HG03045 (cell line): ENCODE data around the gene SPAG17.

ENCODE experiments used
- ATAC-seq: cut with Tn5 transposase; IDR thresholded peaks from one replicate; pipeline ENCODE4 v1.9.1; 2021; ENCODE audit warnings: mild to moderate bottlenecking, moderate library complexity; ENCODE audit not compliant: unreplicated experiment

Gene SPAG17

GRCh38 chr1:118122234-118123004, 62.6 kb downstream of the SPAG17 start:
- ATAC-seq: no peak

- no peak for ATAC-seq
Measured at GRCh38 chr1:118118873-118119463, 66.1 kb downstream of the SPAG17 start.

- no peak for ATAC-seq
Measured at GRCh38 chr1:118118469-118118868, 66.6 kb downstream of the SPAG17 start.

- ATAC-seq: no peak
Measured at GRCh38 chr1:118117521-118117920, 67.5 kb downstream of the SPAG17 start.

- ATAC-seq: no peak
Measured at GRCh38 chr1:118116909-118117308, 68.1 kb downstream of the SPAG17 start.

- no peak for ATAC-seq
Measured at GRCh38 chr1:118116401-118116800, 68.6 kb downstream of the SPAG17 start.

GRCh38 chr1:118115567-118116295, 69.3 kb downstream of the SPAG17 start:
- no peak for ATAC-seq

GRCh38 chr1:118113261-118113660, 71.8 kb downstream of the SPAG17 start:
- ATAC-seq: no peak

- ATAC-seq: no peak
Measured at GRCh38 chr1:118110580-118110979, 74.4 kb downstream of the SPAG17 start.

GRCh38 chr1:118104951-118105350, 80.1 kb downstream of the SPAG17 start:
- ATAC-seq: no peak

GRCh38 chr1:118102445-118102844, 82.6 kb downstream of the SPAG17 start:
- no peak for ATAC-seq

- ATAC-seq: no peak
Measured at GRCh38 chr1:118101999-118102398, 83.0 kb downstream of the SPAG17 start.

GRCh38 chr1:118101515-118101844, 83.5 kb downstream of the SPAG17 start:
- ATAC-seq: no peak

- ATAC-seq: no peak
Measured at GRCh38 chr1:118100686-118101514, 84.1 kb downstream of the SPAG17 start.

GRCh38 chr1:118099686-118100085, 85.3 kb downstream of the SPAG17 start:
- ATAC-seq: no peak

- ATAC-seq: no peak
Measured at GRCh38 chr1:118097622-118098348, 87.2 kb downstream of the SPAG17 start.

GRCh38 chr1:118093017-118093416, 92.0 kb downstream of the SPAG17 start:
- ATAC-seq: no peak

GRCh38 chr1:118090130-118090529, 94.9 kb downstream of the SPAG17 start:
- ATAC-seq: no peak

GRCh38 chr1:118085365-118085764, 99.7 kb downstream of the SPAG17 start:
- no peak for ATAC-seq

GRCh38 chr1:118084400-118084799, 100.6 kb downstream of the SPAG17 start:
- no peak for ATAC-seq

GRCh38 chr1:118082984-118083383, 102.0 kb downstream of the SPAG17 start:
- ATAC-seq: no peak
